ENCODE data around the gene THAP10. TPM values are rescaled to one million over a fixed set of nuclear protein-coding genes. Genes with fewer than 3 reads are reported as not detected.
A peak's percentile ranks its signal among the peaks of the same experiment; 100 is the strongest.
"Not testable (repeated sequence)": the region's sequence is repeated elsewhere in the genome, so short reads cannot be mapped to it uniquely, and the experiment has no call there.

The THAP10 gene
- 4.7 TPM for total RNA-seq
- long read RNA-seq, transcript THAP10-201 (3 exons, 2,399 nt), result major isoform, 5 of 6 reads
- long read RNA-seq, partial matches to known transcripts, result 0 of 6 reads
- long read RNA-seq, other reads (novel, unspliced or antisense), result 1 of 6 reads

- intact Hi-C loops (cut with micrococcal nuclease), result no loop called here
- ATAC-seq, result peak; percentile 98
- DNase-seq, result peak; percentile 89
Observed at GRCh38 chr15:70892002-70892911, at the start of gene THAP10, which contains the start of gene LRRC49. THAP10 (minus strand) TSS chr15:70892433; CDS start chr15:70892272, 161 bp downstream. LRRC49 (plus strand) TSS chr15:70892826; CDS start chr15:70892895, 69 bp downstream.

GRCh38 chr15:70936326-70936725 is 44.1 kb upstream of the THAP10 start:
- no peak for DNase-seq
- ATAC-seq, result peak; percentile 82
- intact Hi-C loops (cut with micrococcal nuclease), result no loop called here

- peak; percentile 64 for ATAC-seq
- DNase-seq, result no peak
- intact Hi-C loops (cut with micrococcal nuclease), result no loop called here
Observed at GRCh38 chr15:70935631-70936030, 43.4 kb upstream of the THAP10 start.

- DNase-seq (no peak), ATAC-seq (no peak)
- intact Hi-C loops (cut with micrococcal nuclease), result no loop called here
Observed at GRCh38 chr15:70933411-70933810, 41.2 kb upstream of the THAP10 start.

- DNase-seq (no peak), ATAC-seq (no peak)
- intact Hi-C loops (cut with micrococcal nuclease), result no loop called here
Observed at GRCh38 chr15:70932397-70932796, 40.2 kb upstream of the THAP10 start.

GRCh38 chr15:70931821-70932220 is 39.6 kb upstream of the THAP10 start:
- ATAC-seq (no peak), DNase-seq (no peak)
- intact Hi-C loops (cut with micrococcal nuclease), result no loop called here

GRCh38 chr15:70926914-70927313 is 34.7 kb upstream of the THAP10 start:
- intact Hi-C loops (cut with micrococcal nuclease); ATAC-seq; DNase-seq: not testable (repeated sequence)

GRCh38 chr15:70923311-70924080 is 31.3 kb upstream of the THAP10 start:
- DNase-seq, result no peak
- intact Hi-C loops (cut with micrococcal nuclease), result no loop called here
- no peak for ATAC-seq

- ATAC-seq (no peak), DNase-seq (no peak)
- intact Hi-C loops (cut with micrococcal nuclease), result no loop called here
Observed at GRCh38 chr15:70922119-70922518, 29.9 kb upstream of the THAP10 start.

GRCh38 chr15:70920981-70921696 is 28.9 kb upstream of the THAP10 start:
- intact Hi-C loops (cut with micrococcal nuclease), result no loop called here
- no peak for ATAC-seq
- DNase-seq, result no peak

GRCh38 chr15:70917955-70918354 is 25.7 kb upstream of the THAP10 start:
- DNase-seq, result peak; percentile 23
- intact Hi-C loops (cut with micrococcal nuclease), result no loop called here
- ATAC-seq, result peak; percentile 35

- intact Hi-C loops (cut with micrococcal nuclease), result no loop called here
- ATAC-seq, result no peak
- DNase-seq, result no peak
Observed at GRCh38 chr15:70916531-70916930, 24.3 kb upstream of the THAP10 start.

GRCh38 chr15:70912187-70912586 is 20.0 kb upstream of the THAP10 start:
- no peak for DNase-seq
- ATAC-seq, result no peak
- intact Hi-C loops (cut with micrococcal nuclease), result no loop called here

- DNase-seq (peak; percentile 25), ATAC-seq (peak; percentile 71)
- intact Hi-C loops (cut with micrococcal nuclease), result no loop called here
Observed at GRCh38 chr15:70910958-70911357, 18.7 kb upstream of the THAP10 start.

GRCh38 chr15:70907784-70908471 is 15.7 kb upstream of the THAP10 start:
- intact Hi-C loops (cut with micrococcal nuclease), result no loop called here
- ATAC-seq (no peak), DNase-seq (no peak)

- intact Hi-C loops (cut with micrococcal nuclease), result no loop called here
- ATAC-seq, result no peak
Observed at GRCh38 chr15:70906842-70907241, 14.6 kb upstream of the THAP10 start.

GRCh38 chr15:70902107-70902506 is 9.9 kb upstream of the THAP10 start:
- intact Hi-C loops (cut with micrococcal nuclease), result no loop called here
- no peak for DNase-seq
- ATAC-seq, result no peak

More at GRCh38 chr15:70906842-70907241, 14.6 kb upstream of the THAP10 start:
- DNase-seq, result no peak

- peak; percentile 74 for ATAC-seq
- no peak for DNase-seq
Observed at GRCh38 chr15:70892912-70893560, 803 bp upstream of the THAP10 start.

More at GRCh38 chr15:70892912-70893560, 803 bp upstream of the THAP10 start:
- intact Hi-C loops (cut with micrococcal nuclease), result no loop called here

Data from left ventricle myocardium superior (tissue), 1 donor.